ENCODE data around the gene BMERB1.

DNA sequence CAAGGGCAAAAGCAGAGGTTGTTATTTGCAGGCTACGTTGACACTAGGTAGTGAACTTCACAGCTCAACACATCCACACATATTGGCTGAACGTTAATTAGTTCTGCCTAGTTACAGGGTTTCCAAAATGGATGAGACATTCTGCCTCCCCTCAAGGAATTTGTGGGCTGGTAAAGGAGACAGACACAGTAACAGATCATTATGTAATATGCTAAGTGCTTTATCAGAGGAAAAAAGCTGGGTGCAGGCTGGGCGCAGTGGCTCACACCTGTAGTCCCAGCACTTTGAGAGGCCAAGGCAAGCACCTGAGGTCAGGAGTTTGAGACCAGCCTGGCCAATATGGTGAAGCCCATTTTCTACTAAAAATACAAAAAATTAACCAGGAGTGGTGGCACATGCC lies 26.2 kb downstream of the BMERB1 start:
- no peak for TF ChIP-seq CTCF (conservative IDR thresholded peaks at IDR 0.05; ENCODE audit: low read depth, low read length)
- TF ChIP-seq EZH2 (IDR thresholded peaks at IDR 0.05; ENCODE audit: low read length, unreplicated experiment) = no peak
- TF ChIP-seq EZH2phosphoT487 (IDR thresholded peaks at IDR 0.05; ENCODE audit: borderline replicate concordance, low read length) = no peak
